Chondrocyte (in vitro differentiated cells): ENCODE results near the gene PCNX1. TPM values are rescaled to one million over a fixed set of nuclear protein-coding genes. Genes with fewer than 3 reads are reported as not detected.
"Not testable (repeated sequence)": the region's sequence is repeated elsewhere in the genome, so short reads cannot be mapped to it uniquely, and the experiment has no call there.

Source experiments
- DNase-seq: peaks from one replicate; pipeline ENCODE4 v3.0.0; 2021; ENCODE audit warnings: mixed read lengths, low spot score
- H3K27ac Mint-ChIP-seq: one replicate; pipeline ENCODE4 v1.8.0; 2021; ENCODE audit warnings: mild to moderate bottlenecking, moderate library complexity, mixed read lengths; ENCODE audit not compliant: unreplicated experiment
- H3K27me3 Mint-ChIP-seq: 2 replicates; pipeline ENCODE4 v1.8.0; 2021; ENCODE audit warnings: low read depth, mixed read lengths
- H3K36me3 Mint-ChIP-seq: 2 replicates; pipeline ENCODE4 v1.8.0; 2021; ENCODE audit warnings: low read depth, mixed read lengths
- H3K4me1 Mint-ChIP-seq: 2 replicates; pipeline ENCODE4 v1.8.0; 2021; ENCODE audit warnings: low read depth, mild to moderate bottlenecking, mixed read lengths
- H3K4me3 Mint-ChIP-seq: one replicate; pipeline ENCODE4 v1.8.0; 2021; ENCODE audit warnings: mild to moderate bottlenecking, moderate library complexity, mixed read lengths; ENCODE audit not compliant: unreplicated experiment
- H3K9me3 Mint-ChIP-seq: 2 replicates; pipeline ENCODE4 v1.8.0; 2021; ENCODE audit warnings: low read depth, mixed read lengths
- CTCF ChIP-seq: fragments of 200-600 bp; sonication (generic); IDR thresholded peaks from 2 replicates; pipeline ENCODE4 v1.5.0; 2021; ENCODE audit warnings: antibody characterized with exemption, mild to moderate bottlenecking, moderate library complexity
- total RNA-seq: library from RNA; stranded (reverse); gene quantifications from 3 replicates; pipeline ENCODE4 v1.2.1, GENCODE V29; 2021

Gene PCNX1
- total RNA-seq, 1 donor from 2014 or later = 54.3 TPM

GRCh38 chr14:71063351-71063750 lies 156.1 kb downstream of the PCNX1 start:
- Mint-ChIP-seq H3K9me3 (peaks cover 14% of the 10 kb centered on the region), H3K36me3 (peaks cover 49% of the 10 kb centered on the region), H3K4me1 (peaks cover 18% of the 10 kb centered on the region), H3K4me3 (no peak overlapping the region), H3K27ac (peak overlapping the region; percentile 17), H3K27me3 (no peaks in the 10 kb centered on the region)
- no peak for TF ChIP-seq CTCF
- no peak for DNase-seq

- Mint-ChIP-seq H3K9me3 (peaks cover 14% of the 10 kb centered on the region), H3K4me1 (peaks cover 19% of the 10 kb centered on the region), H3K36me3 (peaks cover 45% of the 10 kb centered on the region)
- H3K4me3 Mint-ChIP-seq, H3K27ac Mint-ChIP-seq, H3K27me3 Mint-ChIP-seq, DNase-seq: not testable (repeated sequence)
These were observed 157.5 kb downstream of the PCNX1 start for GRCh38 chr14:71064747-71065146.

GRCh38 chr14:71070169-71070568 lies 162.9 kb downstream of the PCNX1 start:
- Mint-ChIP-seq H3K27me3 (no peaks in the 10 kb centered on the region), H3K36me3 (peaks cover 39% of the 10 kb centered on the region)

GRCh38 chr14:71071042-71071441 lies 163.8 kb downstream of the PCNX1 start:
- peaks cover 34% of the 10 kb centered on the region for H3K36me3 Mint-ChIP-seq
- H3K27ac Mint-ChIP-seq = no peak overlapping the region
- H3K4me3 Mint-ChIP-seq = no peak overlapping the region
- no peak for TF ChIP-seq CTCF
- H3K9me3 Mint-ChIP-seq = peaks cover 6% of the 10 kb centered on the region
- no peak for DNase-seq
- H3K27me3 Mint-ChIP-seq = no peaks in the 10 kb centered on the region
- peaks cover 16% of the 10 kb centered on the region for H3K4me1 Mint-ChIP-seq

More at GRCh38 chr14:71070169-71070568, 162.9 kb downstream of the PCNX1 start:
- TF ChIP-seq CTCF = no peak
- Mint-ChIP-seq H3K27ac (peak overlapping the region; percentile 5), H3K9me3 (peaks cover 13% of the 10 kb centered on the region), H3K4me1 (peaks cover 16% of the 10 kb centered on the region), H3K4me3 (no peak overlapping the region)
- no peak for DNase-seq

GRCh38 chr14:71076462-71077092 lies 169.3 kb downstream of the PCNX1 start:
- H3K27ac Mint-ChIP-seq = no peak overlapping the region
- peaks cover 42% of the 10 kb centered on the region for H3K36me3 Mint-ChIP-seq
- no peak overlapping the region for H3K4me3 Mint-ChIP-seq
- H3K9me3 Mint-ChIP-seq = peaks cover 12% of the 10 kb centered on the region
- no peaks in the 10 kb centered on the region for H3K27me3 Mint-ChIP-seq
- DNase-seq = no peak
- peaks cover 19% of the 10 kb centered on the region for H3K4me1 Mint-ChIP-seq
- TF ChIP-seq CTCF = no peak

GRCh38 chr14:71078500-71078899 lies 171.2 kb downstream of the PCNX1 start:
- H3K9me3 Mint-ChIP-seq = peaks cover 12% of the 10 kb centered on the region

More at GRCh38 chr14:71078500-71078899, 171.2 kb downstream of the PCNX1 start:
- no peak overlapping the region for H3K4me3 Mint-ChIP-seq
- peaks cover 36% of the 10 kb centered on the region for H3K36me3 Mint-ChIP-seq
- H3K27ac Mint-ChIP-seq = no peak overlapping the region
- no peak for TF ChIP-seq CTCF
- H3K4me1 Mint-ChIP-seq = peaks cover 20% of the 10 kb centered on the region
- DNase-seq = no peak
- H3K27me3 Mint-ChIP-seq = no peaks in the 10 kb centered on the region
